Measurements from ENCODE around the gene MACC1.

MACC1 gene

DNA sequence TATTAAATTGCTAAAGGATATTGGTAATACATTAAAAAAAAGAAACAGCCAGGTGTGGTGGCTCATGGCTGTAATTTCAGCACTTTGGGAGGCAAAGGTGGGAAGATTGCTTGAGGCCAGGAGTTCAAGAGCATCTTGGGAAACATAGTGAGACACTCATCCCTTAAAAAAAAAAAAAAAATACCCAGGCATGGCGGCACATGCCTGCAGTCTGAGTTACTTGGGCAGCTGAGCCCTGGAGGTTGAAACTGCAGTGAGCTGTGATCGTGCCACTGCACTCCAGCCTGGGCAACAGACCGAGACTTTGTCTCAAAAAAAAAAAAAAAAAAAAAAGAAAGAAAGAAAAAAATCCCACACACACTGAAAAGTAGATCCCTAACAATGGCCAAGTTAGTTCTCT is 59.7 kb downstream of the MACC1 start:
- Histone ChIP-seq H3K36me3 (ENCODE audit: control insufficient read depth, insufficient read depth, low read length) (no peaks in the 10 kb centered on the region), H3K27me3 (ENCODE audit: control insufficient read depth, insufficient read depth, low read length) (no peaks in the 10 kb centered on the region), H3K9ac (ENCODE audit: low read length) (no peak overlapping the region), H3K9me3 (ENCODE audit: control insufficient read depth, low read length) (no peaks in the 10 kb centered on the region), H3K4me3 (ENCODE audit: low read length) (no peak overlapping the region), H3K4me1 (ENCODE audit: control insufficient read depth, insufficient read depth, low read length) (no peaks in the 10 kb centered on the region)

DNA sequence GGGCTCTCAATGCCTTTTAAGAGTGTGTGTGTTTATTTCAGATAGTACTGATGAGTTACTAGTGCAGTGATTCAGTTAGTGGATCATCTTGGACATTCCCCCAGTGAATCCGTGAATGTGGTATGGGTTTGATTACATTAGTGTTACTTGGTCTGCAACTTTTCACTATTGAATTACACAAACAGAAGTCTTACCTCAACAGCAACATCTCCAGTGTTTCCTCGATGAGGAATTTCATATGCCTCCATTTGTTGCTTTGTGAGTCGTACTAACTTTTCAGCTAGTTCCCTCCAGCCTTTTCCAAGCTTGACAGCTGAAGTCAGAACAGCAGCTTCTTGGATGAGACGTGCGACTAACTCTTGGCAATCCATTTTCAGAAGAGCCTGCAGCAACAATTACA is 63.2 kb downstream of the MACC1 start:
- no peak overlapping the region for H3K4me3 ChIP-seq (ENCODE audit: low read length)
- H3K27me3 ChIP-seq (ENCODE audit: control insufficient read depth, insufficient read depth, low read length): no peaks in the 10 kb centered on the region
- H3K36me3 ChIP-seq (ENCODE audit: control insufficient read depth, insufficient read depth, low read length): no peaks in the 10 kb centered on the region
- H3K9ac ChIP-seq (ENCODE audit: low read length): no peak overlapping the region
- no peaks in the 10 kb centered on the region for H3K4me1 ChIP-seq (ENCODE audit: control insufficient read depth, insufficient read depth, low read length)
- no peaks in the 10 kb centered on the region for H3K9me3 ChIP-seq (ENCODE audit: control insufficient read depth, low read length)

DNA sequence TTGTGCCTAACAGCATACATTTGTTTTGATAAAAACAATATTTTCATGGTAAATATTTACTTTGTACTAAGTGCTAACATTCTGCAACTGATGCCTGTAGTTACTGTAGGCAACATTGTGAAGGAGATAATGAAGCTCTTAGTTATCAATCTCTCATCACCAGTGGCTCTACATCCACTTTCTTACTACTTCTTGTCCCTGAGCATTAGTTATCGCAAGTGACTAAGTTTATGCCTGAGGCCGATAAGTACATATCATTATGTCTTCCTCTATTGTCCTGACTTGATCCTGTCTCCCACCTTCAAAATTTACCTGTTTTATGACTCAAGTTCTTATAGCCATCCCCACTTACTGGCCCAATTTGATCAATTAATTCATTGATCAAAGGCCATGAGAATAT is 63.6 kb downstream of the MACC1 start:
- Histone ChIP-seq H3K36me3 (ENCODE audit: control insufficient read depth, insufficient read depth, low read length) (no peaks in the 10 kb centered on the region), H3K9ac (ENCODE audit: low read length) (no peak overlapping the region)

DNA sequence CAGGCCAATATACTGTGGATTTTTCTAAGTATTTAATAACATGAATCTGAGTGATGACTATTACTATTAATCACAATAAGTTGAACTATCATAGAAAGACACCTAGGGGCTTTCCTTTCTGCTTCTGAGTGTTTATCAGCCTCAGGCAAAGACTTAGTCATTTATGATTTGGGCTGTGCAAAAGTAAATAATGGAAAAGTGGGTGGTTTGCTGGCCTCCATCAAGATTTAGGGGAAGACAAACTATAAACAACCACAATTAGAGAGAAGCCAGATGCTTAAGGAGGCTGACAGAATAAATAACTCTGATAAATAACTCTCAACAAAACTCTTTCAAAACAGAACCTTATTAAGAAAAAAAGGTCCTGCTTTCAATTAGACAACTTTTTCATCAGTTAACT is 64.7 kb downstream of the MACC1 start:
- Histone ChIP-seq H3K4me1 (ENCODE audit: control insufficient read depth, insufficient read depth, low read length) (no peaks in the 10 kb centered on the region), H3K36me3 (ENCODE audit: control insufficient read depth, insufficient read depth, low read length) (no peaks in the 10 kb centered on the region), H3K9me3 (ENCODE audit: control insufficient read depth, low read length) (no peaks in the 10 kb centered on the region), H3K9ac (ENCODE audit: low read length) (no peak overlapping the region), H3K4me3 (ENCODE audit: low read length) (no peak overlapping the region), H3K27me3 (ENCODE audit: control insufficient read depth, insufficient read depth, low read length) (no peaks in the 10 kb centered on the region)

More for the DNA sequence above, 63.6 kb downstream of the MACC1 start:
- H3K9me3 ChIP-seq (ENCODE audit: control insufficient read depth, low read length): no peaks in the 10 kb centered on the region
- no peaks in the 10 kb centered on the region for H3K27me3 ChIP-seq (ENCODE audit: control insufficient read depth, insufficient read depth, low read length)
- H3K4me1 ChIP-seq (ENCODE audit: control insufficient read depth, insufficient read depth, low read length): no peaks in the 10 kb centered on the region
- no peak overlapping the region for H3K4me3 ChIP-seq (ENCODE audit: low read length)

DNA sequence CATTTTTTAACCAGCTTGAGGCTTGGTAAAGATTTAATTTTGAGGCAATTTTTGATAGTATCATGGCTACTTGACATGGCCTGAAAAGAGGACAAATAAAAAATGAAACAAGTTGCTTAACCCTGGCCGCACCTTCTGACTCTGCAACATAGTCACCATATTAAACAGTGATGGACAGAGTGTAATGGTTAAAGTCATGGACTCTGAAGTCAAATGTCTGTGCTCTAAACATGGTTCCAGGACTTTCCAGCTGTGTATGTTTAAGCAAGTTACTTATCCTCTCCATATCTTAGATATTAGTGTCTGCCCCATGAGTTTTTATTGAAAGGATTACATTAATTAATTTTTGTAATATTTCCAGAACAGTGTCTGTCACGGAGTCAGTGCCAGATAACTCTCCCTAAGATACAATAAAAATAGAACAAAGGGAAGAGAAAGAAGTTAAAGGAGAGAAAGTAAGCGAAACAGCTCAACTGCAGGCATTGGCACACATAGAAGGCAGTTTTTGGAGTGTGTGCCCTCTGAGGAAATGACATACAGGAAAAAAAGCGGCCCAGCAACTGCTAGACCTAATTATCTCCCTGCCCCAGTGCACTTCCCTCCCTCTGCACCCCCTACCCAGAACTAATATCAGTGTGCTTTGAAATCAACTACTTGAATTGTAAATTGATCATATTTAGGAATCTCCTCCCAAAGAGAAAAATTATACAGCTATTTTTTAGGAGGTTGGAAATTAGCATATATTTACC is 65.3 kb downstream of the MACC1 start:
- H3K4me1 ChIP-seq (ENCODE audit: control insufficient read depth, insufficient read depth, low read length): no peaks in the 10 kb centered on the region
- H3K9me3 ChIP-seq (ENCODE audit: control insufficient read depth, low read length): no peaks in the 10 kb centered on the region
- no peaks in the 10 kb centered on the region for H3K36me3 ChIP-seq (ENCODE audit: control insufficient read depth, insufficient read depth, low read length)
- no peaks in the 10 kb centered on the region for H3K27me3 ChIP-seq (ENCODE audit: control insufficient read depth, insufficient read depth, low read length)
- H3K4me3 ChIP-seq (ENCODE audit: low read length): no peak overlapping the region
- H3K9ac ChIP-seq (ENCODE audit: low read length): no peak overlapping the region

DNA sequence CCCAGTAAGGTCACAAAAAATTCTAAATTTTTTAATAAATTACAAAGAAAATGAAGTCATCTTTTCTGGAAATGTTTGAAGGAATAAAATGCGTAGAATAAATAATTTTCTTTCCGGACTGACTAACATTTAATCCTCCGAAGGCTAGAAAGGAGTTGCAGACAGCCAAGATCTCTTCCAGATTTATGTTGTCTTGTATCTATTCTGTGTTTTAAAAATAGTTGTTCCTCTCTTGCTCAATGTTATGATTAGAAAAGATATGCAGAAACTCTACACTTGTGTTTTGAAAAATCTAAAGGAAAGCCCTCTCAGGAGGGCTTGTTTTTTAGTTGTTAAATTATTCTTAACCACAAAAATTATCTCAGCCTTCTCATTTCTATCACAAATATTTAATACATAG is 70.7 kb downstream of the MACC1 start:
- Histone ChIP-seq H3K9ac (ENCODE audit: low read length) (no peak overlapping the region), H3K9me3 (ENCODE audit: control insufficient read depth, low read length) (no peaks in the 10 kb centered on the region), H3K27me3 (ENCODE audit: control insufficient read depth, insufficient read depth, low read length) (no peaks in the 10 kb centered on the region), H3K4me1 (ENCODE audit: control insufficient read depth, insufficient read depth, low read length) (no peaks in the 10 kb centered on the region), H3K36me3 (ENCODE audit: control insufficient read depth, insufficient read depth, low read length) (no peaks in the 10 kb centered on the region), H3K4me3 (ENCODE audit: low read length) (no peak overlapping the region)

DNA sequence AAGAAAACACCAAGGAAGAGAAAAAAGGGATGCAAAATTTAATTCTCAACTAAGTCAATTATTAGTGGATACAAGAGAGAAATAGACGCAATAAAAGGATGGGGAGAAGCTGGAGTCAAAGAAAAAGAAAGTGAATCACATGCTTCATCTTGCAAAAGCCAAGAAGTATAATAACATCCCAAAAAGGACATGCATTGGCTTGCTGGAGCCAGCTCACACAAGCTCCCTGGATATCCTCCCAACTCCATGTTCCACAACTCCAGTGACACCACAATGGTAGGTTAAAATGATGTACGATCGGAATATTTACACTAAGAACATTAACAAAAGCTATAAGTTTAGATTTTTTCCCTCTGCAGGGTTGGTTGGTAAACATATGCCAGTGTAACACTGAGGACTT is 72.4 kb downstream of the MACC1 start:
- H3K9ac ChIP-seq (ENCODE audit: low read length): no peak overlapping the region
- H3K27me3 ChIP-seq (ENCODE audit: control insufficient read depth, insufficient read depth, low read length): no peaks in the 10 kb centered on the region
- H3K4me3 ChIP-seq (ENCODE audit: low read length): no peak overlapping the region
- H3K4me1 ChIP-seq (ENCODE audit: control insufficient read depth, insufficient read depth, low read length): no peaks in the 10 kb centered on the region
- H3K36me3 ChIP-seq (ENCODE audit: control insufficient read depth, insufficient read depth, low read length): no peaks in the 10 kb centered on the region
- H3K9me3 ChIP-seq (ENCODE audit: control insufficient read depth, low read length): no peaks in the 10 kb centered on the region

DNA sequence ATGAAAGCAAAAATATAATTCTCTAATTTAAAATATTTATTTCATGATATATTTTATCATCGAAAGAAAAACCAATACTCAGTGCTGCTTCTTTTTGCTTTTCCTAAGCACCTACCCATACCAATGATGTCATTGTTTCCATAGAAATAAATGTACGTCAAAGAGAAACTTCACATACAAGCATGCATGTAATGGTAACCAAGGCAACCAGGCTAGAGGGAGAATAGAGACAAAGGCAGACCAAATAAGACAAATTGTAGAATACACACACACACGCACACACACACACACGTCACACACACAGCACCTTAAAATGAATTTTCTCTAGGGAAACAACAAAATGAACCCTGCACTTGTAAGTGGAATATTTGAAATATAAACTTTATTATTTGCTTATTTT is 75.5 kb downstream of the MACC1 start:
- Histone ChIP-seq H3K9me3 (ENCODE audit: control insufficient read depth, low read length) (no peaks in the 10 kb centered on the region), H3K4me1 (ENCODE audit: control insufficient read depth, insufficient read depth, low read length) (no peaks in the 10 kb centered on the region), H3K27me3 (ENCODE audit: control insufficient read depth, insufficient read depth, low read length) (no peaks in the 10 kb centered on the region), H3K9ac (ENCODE audit: low read length) (no peak overlapping the region), H3K36me3 (ENCODE audit: control insufficient read depth, insufficient read depth, low read length) (no peaks in the 10 kb centered on the region), H3K4me3 (ENCODE audit: low read length) (no peak overlapping the region)

DNA sequence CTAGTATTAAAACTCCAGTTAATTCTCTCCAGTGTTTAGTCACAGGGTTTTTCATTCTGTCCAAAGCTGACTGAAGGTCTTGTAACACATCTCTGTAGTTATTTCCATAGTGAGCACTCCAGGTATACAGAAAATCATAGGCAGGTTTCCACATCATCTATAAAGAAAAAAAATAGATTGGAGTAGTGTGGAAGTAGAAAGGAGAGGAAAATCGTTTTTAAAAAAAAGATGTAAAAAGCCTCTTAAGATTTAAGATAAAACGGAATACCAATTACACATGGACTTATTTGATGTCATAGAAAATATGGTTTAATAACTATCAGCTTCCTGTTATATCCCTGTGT is 76.2 kb downstream of the MACC1 start:
- no peaks in the 10 kb centered on the region for H3K9me3 ChIP-seq (ENCODE audit: control insufficient read depth, low read length)
- no peaks in the 10 kb centered on the region for H3K36me3 ChIP-seq (ENCODE audit: control insufficient read depth, insufficient read depth, low read length)
- H3K4me1 ChIP-seq (ENCODE audit: control insufficient read depth, insufficient read depth, low read length): no peaks in the 10 kb centered on the region
- H3K27me3 ChIP-seq (ENCODE audit: control insufficient read depth, insufficient read depth, low read length): no peaks in the 10 kb centered on the region
- H3K9ac ChIP-seq (ENCODE audit: low read length): no peak overlapping the region
- no peak overlapping the region for H3K4me3 ChIP-seq (ENCODE audit: low read length)

DNA sequence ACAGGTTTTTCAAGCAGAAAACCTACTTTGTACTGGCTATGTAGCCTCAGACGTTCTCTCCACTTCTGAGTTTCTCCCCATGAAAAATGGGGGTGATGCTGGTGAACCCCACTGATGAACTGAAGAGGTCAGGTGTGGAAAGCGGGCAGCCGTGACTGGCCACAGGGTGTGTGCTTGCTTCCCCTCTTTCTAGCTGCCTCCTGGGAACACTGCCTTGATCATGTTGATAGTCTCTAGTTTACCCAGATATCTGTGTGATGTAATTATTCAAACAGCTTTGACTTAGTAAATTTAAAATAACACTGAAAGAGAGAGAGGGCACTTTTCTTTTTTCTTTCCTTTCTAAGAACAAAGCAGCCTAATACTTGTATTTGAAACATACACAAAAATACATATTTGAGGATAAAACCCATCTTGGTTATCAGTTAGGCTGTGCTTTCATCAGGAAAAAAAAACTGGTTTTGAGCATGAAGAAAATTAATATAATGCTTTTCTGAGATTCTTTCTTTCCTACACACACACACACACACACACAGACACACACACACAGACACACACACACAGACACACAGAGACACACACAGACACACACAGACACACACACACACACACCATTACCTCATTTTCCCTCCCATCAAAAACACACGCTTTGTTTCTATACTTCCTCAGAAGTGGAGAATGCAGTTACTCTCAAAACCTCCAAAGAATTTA is 76.7 kb downstream of the MACC1 start:
- no peaks in the 10 kb centered on the region for H3K27me3 ChIP-seq (ENCODE audit: control insufficient read depth, insufficient read depth, low read length)
- no peaks in the 10 kb centered on the region for H3K36me3 ChIP-seq (ENCODE audit: control insufficient read depth, insufficient read depth, low read length)
- H3K4me1 ChIP-seq (ENCODE audit: control insufficient read depth, insufficient read depth, low read length): no peaks in the 10 kb centered on the region
- H3K9ac ChIP-seq (ENCODE audit: low read length): no peak overlapping the region
- no peak overlapping the region for H3K4me3 ChIP-seq (ENCODE audit: low read length)
- no peaks in the 10 kb centered on the region for H3K9me3 ChIP-seq (ENCODE audit: control insufficient read depth, low read length)

DNA sequence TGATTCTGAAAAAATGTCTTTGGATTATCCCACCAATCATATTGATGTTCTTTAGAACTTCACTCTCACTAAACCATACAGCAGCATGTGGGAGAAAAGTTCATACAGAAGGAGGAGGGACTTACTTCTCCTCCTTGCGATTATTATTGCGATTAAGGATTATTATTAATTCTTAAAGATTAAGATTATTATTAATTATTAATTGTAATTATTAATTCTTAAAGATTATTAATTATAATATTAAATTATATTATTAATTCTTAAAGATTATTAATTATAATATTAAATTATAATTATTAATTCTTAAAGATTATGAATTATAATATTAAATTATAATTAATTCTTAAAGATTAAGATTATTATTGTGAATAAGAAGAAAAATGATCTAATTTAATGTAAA is 80.5 kb downstream of the MACC1 start:
- H3K4me3 ChIP-seq (ENCODE audit: low read length): no peak overlapping the region
- no peaks in the 10 kb centered on the region for H3K36me3 ChIP-seq (ENCODE audit: control insufficient read depth, insufficient read depth, low read length)
- no peaks in the 10 kb centered on the region for H3K4me1 ChIP-seq (ENCODE audit: control insufficient read depth, insufficient read depth, low read length)
- H3K9me3 ChIP-seq (ENCODE audit: control insufficient read depth, low read length): no peaks in the 10 kb centered on the region
- no peak overlapping the region for H3K9ac ChIP-seq (ENCODE audit: low read length)
- H3K27me3 ChIP-seq (ENCODE audit: control insufficient read depth, insufficient read depth, low read length): no peaks in the 10 kb centered on the region

DNA sequence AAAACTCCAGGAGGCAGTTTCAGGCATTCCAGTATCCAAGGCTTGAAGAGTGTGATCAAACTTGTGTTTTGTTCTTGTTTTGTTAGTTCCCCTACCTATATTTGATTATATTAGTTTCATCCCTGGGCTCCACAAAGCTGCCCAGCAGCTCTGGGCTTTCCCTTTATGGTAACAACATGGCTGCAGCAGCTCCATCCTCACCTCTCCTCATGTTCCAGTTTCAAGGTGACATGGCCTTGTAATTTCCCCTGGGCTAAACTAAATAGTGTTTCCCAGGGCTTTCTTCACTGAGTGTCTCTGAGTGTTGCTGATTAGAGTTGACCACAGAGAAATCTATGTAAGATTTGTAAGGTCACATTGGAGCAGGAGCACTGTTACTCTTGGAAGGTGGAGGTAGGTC is 83.4 kb downstream of the MACC1 start:
- Histone ChIP-seq H3K36me3 (ENCODE audit: control insufficient read depth, insufficient read depth, low read length) (no peaks in the 10 kb centered on the region), H3K9me3 (ENCODE audit: control insufficient read depth, low read length) (no peaks in the 10 kb centered on the region), H3K4me1 (ENCODE audit: control insufficient read depth, insufficient read depth, low read length) (no peaks in the 10 kb centered on the region), H3K9ac (ENCODE audit: low read length) (no peak overlapping the region), H3K27me3 (ENCODE audit: control insufficient read depth, insufficient read depth, low read length) (no peaks in the 10 kb centered on the region), H3K4me3 (ENCODE audit: low read length) (no peak overlapping the region)

Measured in mucosa of stomach (tissue), 1 donor.